Measurements from ENCODE around the gene VANGL2.

Gene VANGL2

GRCh38 chr1:160399544-160400222 is 681 bp upstream of the VANGL2 start:
- no peak for TF ChIP-seq TAF1 (IDR thresholded peaks at IDR 0.05; ENCODE audit: borderline replicate concordance, low read depth, low read length)
- no peak for TF ChIP-seq POLR2AphosphoS5 (IDR thresholded peaks at IDR 0.05; ENCODE audit: low read depth, low read length)
- no peak for TF ChIP-seq POLR2A (IDR thresholded peaks at IDR 0.05; ENCODE audit: low read depth, low read length)
- DNase-seq (ENCODE audit: insufficient read length) (no peak), FAIRE-seq (no peak)

- DNase-seq (ENCODE audit: insufficient read length): no peak
- TF ChIP-seq POLR2AphosphoS5 (IDR thresholded peaks at IDR 0.05; ENCODE audit: low read depth, low read length): no peak
- TF ChIP-seq TAF1 (IDR thresholded peaks at IDR 0.05; ENCODE audit: borderline replicate concordance, low read depth, low read length): no peak
- FAIRE-seq: no peak
These were observed 502 bp downstream of the VANGL2 start for GRCh38 chr1:160400646-160401486.

DNA sequence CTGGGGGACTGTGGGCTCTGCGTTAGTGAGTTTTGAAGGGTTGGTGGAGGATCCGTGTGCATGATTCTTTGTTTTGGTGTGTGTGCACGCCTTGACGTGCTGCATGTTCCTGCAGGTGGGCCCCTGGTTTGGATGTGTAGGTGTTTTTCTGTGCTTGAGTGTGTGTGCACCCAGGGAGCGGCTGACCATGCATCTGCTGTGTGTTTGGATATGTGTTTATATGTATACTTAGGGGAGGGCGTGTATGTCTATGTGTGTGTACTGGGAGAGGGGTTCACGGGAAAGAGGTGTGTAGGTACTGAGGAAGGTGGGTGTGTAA is 1.1 kb downstream of the VANGL2 start:
- TF ChIP-seq POLR2A (IDR thresholded peaks at IDR 0.05; ENCODE audit: low read depth, low read length): no peak
- TF ChIP-seq TAF1 (IDR thresholded peaks at IDR 0.05; ENCODE audit: borderline replicate concordance, low read depth, low read length): no peak
- FAIRE-seq: no peak
- no peak for DNase-seq (ENCODE audit: insufficient read length)

- TF ChIP-seq POLR2A (IDR thresholded peaks at IDR 0.05; ENCODE audit: low read depth, low read length) (no peak), POLR2AphosphoS5 (IDR thresholded peaks at IDR 0.05; ENCODE audit: low read depth, low read length) (no peak), TAF1 (IDR thresholded peaks at IDR 0.05; ENCODE audit: borderline replicate concordance, low read depth, low read length) (no peak)
- no peak for DNase-seq (ENCODE audit: insufficient read length)
- no peak for FAIRE-seq
These were observed 1.8 kb downstream of the VANGL2 start for GRCh38 chr1:160402001-160402795.

DNA sequence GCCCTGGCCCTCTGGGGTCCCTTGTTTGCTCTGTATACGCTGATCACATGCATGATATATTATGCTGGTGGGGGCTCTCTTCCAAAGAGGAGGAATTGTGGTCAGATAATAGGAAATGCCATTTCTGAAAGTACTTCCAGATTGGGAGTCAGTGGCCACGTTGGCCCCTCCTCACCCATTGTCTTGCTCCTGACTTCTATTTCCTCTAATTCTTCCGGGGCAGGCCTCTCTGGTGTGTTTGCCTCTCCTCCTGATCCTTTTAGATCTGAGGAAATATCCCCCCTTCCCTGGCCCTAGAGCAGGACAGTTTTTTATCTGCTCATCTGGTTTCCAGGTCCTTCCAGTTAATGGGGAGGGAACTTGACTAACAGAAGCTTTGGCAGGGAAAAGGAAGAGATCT is 2.9 kb downstream of the VANGL2 start:
- no peak for FAIRE-seq

GRCh38 chr1:160404094-160404493 is 3.7 kb downstream of the VANGL2 start:
- DNase-seq (ENCODE audit: insufficient read length): no peak
- FAIRE-seq: no peak
- TF ChIP-seq POLR2A (IDR thresholded peaks at IDR 0.05; ENCODE audit: low read depth, low read length): no peak
- no peak for TF ChIP-seq TAF1 (IDR thresholded peaks at IDR 0.05; ENCODE audit: borderline replicate concordance, low read depth, low read length)
- no peak for TF ChIP-seq POLR2AphosphoS5 (IDR thresholded peaks at IDR 0.05; ENCODE audit: low read depth, low read length)

More for the DNA sequence above, 2.9 kb downstream of the VANGL2 start:
- no peak for TF ChIP-seq POLR2AphosphoS5 (IDR thresholded peaks at IDR 0.05; ENCODE audit: low read depth, low read length)
- no peak for TF ChIP-seq TAF1 (IDR thresholded peaks at IDR 0.05; ENCODE audit: borderline replicate concordance, low read depth, low read length)
- TF ChIP-seq POLR2A (IDR thresholded peaks at IDR 0.05; ENCODE audit: low read depth, low read length): no peak
- DNase-seq (ENCODE audit: insufficient read length): no peak

DNA sequence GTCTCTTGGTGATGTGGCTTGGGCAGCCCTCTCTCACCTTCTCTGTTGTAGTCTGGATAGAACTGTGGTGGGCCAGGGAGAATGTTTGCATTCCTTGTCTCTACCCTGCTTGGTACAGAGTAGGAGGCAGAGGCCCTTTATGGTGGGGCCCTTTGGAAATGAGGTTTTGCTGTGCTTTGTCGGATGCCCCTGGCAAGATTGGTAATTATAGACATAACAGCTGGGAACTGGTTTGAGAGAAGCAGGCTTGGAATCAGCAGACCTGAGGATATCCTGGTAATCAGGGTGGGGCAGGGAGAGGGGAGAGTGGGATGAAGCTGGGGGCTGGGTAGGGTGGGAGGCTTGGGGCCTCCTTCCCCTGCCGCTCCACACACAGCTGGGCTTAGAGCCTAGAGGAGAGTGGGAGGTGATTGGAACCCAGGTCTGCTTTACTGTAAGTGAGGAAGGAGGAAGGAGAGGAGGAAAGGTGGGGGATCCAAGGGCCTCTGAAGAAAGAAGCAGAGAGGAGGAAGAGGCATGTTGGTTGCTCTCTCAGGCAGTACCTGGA is 5.0 kb downstream of the VANGL2 start:
- no peak for FAIRE-seq

GRCh38 chr1:160406131-160406968 is 6.0 kb downstream of the VANGL2 start:
- TF ChIP-seq TAF1 (IDR thresholded peaks at IDR 0.05; ENCODE audit: borderline replicate concordance, low read depth, low read length) (no peak), POLR2A (IDR thresholded peaks at IDR 0.05; ENCODE audit: low read depth, low read length) (no peak), POLR2AphosphoS5 (IDR thresholded peaks at IDR 0.05; ENCODE audit: low read depth, low read length) (no peak)
- DNase-seq (ENCODE audit: insufficient read length) (no peak), FAIRE-seq (no peak)

More for the DNA sequence above, 5.0 kb downstream of the VANGL2 start:
- no peak for TF ChIP-seq POLR2A (IDR thresholded peaks at IDR 0.05; ENCODE audit: low read depth, low read length)
- TF ChIP-seq TAF1 (IDR thresholded peaks at IDR 0.05; ENCODE audit: borderline replicate concordance, low read depth, low read length): no peak
- TF ChIP-seq POLR2AphosphoS5 (IDR thresholded peaks at IDR 0.05; ENCODE audit: low read depth, low read length): no peak
- DNase-seq (ENCODE audit: insufficient read length): no peak

GRCh38 chr1:160407839-160408801 is 7.8 kb downstream of the VANGL2 start:
- no peak for TF ChIP-seq POLR2AphosphoS5 (IDR thresholded peaks at IDR 0.05; ENCODE audit: low read depth, low read length)
- TF ChIP-seq TAF1 (IDR thresholded peaks at IDR 0.05; ENCODE audit: borderline replicate concordance, low read depth, low read length): no peak
- TF ChIP-seq POLR2A (IDR thresholded peaks at IDR 0.05; ENCODE audit: low read depth, low read length): no peak
- DNase-seq (ENCODE audit: insufficient read length) (no peak), FAIRE-seq (no peak)

- DNase-seq (ENCODE audit: insufficient read length) (no peak), FAIRE-seq (no peak)
- TF ChIP-seq TAF1 (IDR thresholded peaks at IDR 0.05; ENCODE audit: borderline replicate concordance, low read depth, low read length): no peak
- no peak for TF ChIP-seq POLR2A (IDR thresholded peaks at IDR 0.05; ENCODE audit: low read depth, low read length)
- TF ChIP-seq POLR2AphosphoS5 (IDR thresholded peaks at IDR 0.05; ENCODE audit: low read depth, low read length): no peak
These were observed 8.5 kb downstream of the VANGL2 start for GRCh38 chr1:160408864-160409263.
